Suprapubic skin (tissue), 4 donors: ENCODE results near the gene EXTL1. TPM values are rescaled to one million over a fixed set of nuclear protein-coding genes. Genes with fewer than 3 reads are reported as not detected.
A peak's percentile ranks its signal among the peaks of the same experiment; 100 is the strongest.

Experiments
- DNase-seq, 2 donors: peaks; one replicate each; pipeline ENCODE4 v3.0.0-alpha.2; 2019; ENCODE audit warnings: low spot score in 2 of 2
- H3K27ac ChIP-seq: fragments of 200-600 bp; sonication (generic); one replicate; pipeline ENCODE4 v1.5.1; 2019
- H3K27me3 ChIP-seq: fragments of 200-600 bp; sonication (generic); one replicate; pipeline ENCODE4 v1.5.1; 2019
- H3K36me3 ChIP-seq: fragments of 200-600 bp; sonication (generic); one replicate; pipeline ENCODE4 v1.5.1; 2019
- H3K4me1 ChIP-seq: fragments of 200-600 bp; sonication (generic); one replicate; pipeline ENCODE4 v1.5.1; 2019
- H3K4me3 ChIP-seq: fragments of 200-600 bp; sonication (generic); one replicate; pipeline ENCODE4 v1.5.1; 2019; ENCODE audit warnings: mild to moderate bottlenecking
- H3K9me3 ChIP-seq: fragments of 200-600 bp; sonication (generic); one replicate; pipeline ENCODE4 v1.5.1; 2019
- EP300 ChIP-seq: sonication (generic); formaldehyde crosslinking; IDR thresholded peaks from one replicate; pipeline ENCODE4 v1.6.1; 2017; ENCODE audit warnings: antibody characterized with exemption
- POLR2A ChIP-seq, 2 donors: fragments of 450-650 bp; IDR thresholded peaks; one replicate each; pipeline ENCODE4 v1.6.1; 2017; ENCODE audit warnings: antibody characterized with exemption in 2 of 2, mild to moderate bottlenecking in 2 of 2, moderate library complexity in 2 of 2
- POLR2AphosphoS5 ChIP-seq, 3 donors: sonication (generic); formaldehyde crosslinking; IDR thresholded peaks; one replicate each; pipeline ENCODE4 v1.6.1; 2017; ENCODE audit warnings: antibody characterized with exemption in 3 of 3
- WGBS: methylation state at CpG from one replicate; pipeline ENCODE4 v1.1.5; 2018; 5-methylcytosine and 5-hydroxymethylcytosine counted together
- total RNA-seq, 4 donors: library from RNA; depleted of rRNA; stranded (reverse); fragments of >200 nt; gene quantifications; one replicate each; pipeline ENCODE4 v1.1.0, GENCODE V29; 2016
- TF ChIP-seq, protein P1 (sequence below), 2 donors: fragments of 200-600 bp in 1 of 2; fragments of 450-650 bp in 1 of 2; sonication (generic) in 1 of 2; IDR thresholded peaks; one replicate each; pipeline ENCODE4 v1.5.1; 2016 to 2019; ENCODE audit warnings: antibody characterized with exemption in 2 of 2, mild to moderate bottlenecking in 1 of 2, moderate library complexity in 1 of 2

Gene EXTL1
- total RNA-seq, 4 donors from 2014 or later = 1.6 to 9.5 (median 4.2) TPM

DNA sequence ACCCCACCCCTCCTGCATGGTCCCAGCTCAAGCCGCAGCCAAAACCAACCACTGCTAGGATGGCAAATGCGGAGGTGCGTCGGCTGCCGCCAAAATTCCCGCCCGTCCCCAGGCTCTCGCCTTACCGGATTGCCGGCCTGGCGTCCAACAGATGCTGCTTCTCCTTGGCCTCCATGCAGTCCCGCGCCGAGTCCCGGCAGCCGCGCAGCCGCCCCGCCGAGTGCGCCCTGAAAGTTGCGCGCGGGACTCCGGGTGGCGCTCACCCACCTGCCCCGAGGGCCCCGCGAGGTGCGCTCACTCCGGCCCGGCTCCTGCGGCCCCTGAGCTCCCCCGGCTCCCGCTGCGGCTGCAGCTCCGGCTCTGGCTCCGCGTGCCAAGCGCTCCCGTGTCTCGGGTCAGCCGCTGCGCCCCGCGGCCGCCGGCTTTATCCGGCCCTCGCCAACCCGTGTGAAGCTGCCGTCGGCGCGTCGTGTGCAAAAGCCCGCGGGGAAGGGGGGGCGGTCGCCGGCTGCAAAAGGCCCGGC lies 24.2 kb downstream of the EXTL1 start, which contains the start of gene SLC30A2:
Gene SLC30A2, minus strand, starts transcription at position 397 of the 524 bp plus-strand sequence. Its CDS starts 222 bp downstream, at position 175.
- no peaks in the 10 kb centered on the region for H3K9me3 ChIP-seq
- H3K27me3 ChIP-seq = peaks cover 76% of the 10 kb centered on the region
- H3K4me3 ChIP-seq = peak within 1 kb of the TSS; percentile 45
- H3K4me1 ChIP-seq = peaks cover 20% of the 10 kb centered on the region
- under 1% methylated on average over 28 of the region's 62 CpGs for WGBS
- DNase-seq = no peak
- H3K36me3 ChIP-seq = no peaks in the 10 kb centered on the region
- no peak within 1 kb of the TSS for H3K27ac ChIP-seq
- TF ChIP-seq EP300 = no peak
- TF ChIP-seq, protein P1, sequence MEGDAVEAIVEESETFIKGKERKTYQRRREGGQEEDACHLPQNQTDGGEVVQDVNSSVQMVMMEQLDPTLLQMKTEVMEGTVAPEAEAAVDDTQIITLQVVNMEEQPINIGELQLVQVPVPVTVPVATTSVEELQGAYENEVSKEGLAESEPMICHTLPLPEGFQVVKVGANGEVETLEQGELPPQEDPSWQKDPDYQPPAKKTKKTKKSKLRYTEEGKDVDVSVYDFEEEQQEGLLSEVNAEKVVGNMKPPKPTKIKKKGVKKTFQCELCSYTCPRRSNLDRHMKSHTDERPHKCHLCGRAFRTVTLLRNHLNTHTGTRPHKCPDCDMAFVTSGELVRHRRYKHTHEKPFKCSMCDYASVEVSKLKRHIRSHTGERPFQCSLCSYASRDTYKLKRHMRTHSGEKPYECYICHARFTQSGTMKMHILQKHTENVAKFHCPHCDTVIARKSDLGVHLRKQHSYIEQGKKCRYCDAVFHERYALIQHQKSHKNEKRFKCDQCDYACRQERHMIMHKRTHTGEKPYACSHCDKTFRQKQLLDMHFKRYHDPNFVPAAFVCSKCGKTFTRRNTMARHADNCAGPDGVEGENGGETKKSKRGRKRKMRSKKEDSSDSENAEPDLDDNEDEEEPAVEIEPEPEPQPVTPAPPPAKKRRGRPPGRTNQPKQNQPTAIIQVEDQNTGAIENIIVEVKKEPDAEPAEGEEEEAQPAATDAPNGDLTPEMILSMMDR (IDR thresholded peaks at IDR 0.05) = no peak
- no peak for TF ChIP-seq POLR2AphosphoS5 (IDR thresholded peaks at IDR 0.05)
- no peak for TF ChIP-seq POLR2A (IDR thresholded peaks at IDR 0.05)

DNA sequence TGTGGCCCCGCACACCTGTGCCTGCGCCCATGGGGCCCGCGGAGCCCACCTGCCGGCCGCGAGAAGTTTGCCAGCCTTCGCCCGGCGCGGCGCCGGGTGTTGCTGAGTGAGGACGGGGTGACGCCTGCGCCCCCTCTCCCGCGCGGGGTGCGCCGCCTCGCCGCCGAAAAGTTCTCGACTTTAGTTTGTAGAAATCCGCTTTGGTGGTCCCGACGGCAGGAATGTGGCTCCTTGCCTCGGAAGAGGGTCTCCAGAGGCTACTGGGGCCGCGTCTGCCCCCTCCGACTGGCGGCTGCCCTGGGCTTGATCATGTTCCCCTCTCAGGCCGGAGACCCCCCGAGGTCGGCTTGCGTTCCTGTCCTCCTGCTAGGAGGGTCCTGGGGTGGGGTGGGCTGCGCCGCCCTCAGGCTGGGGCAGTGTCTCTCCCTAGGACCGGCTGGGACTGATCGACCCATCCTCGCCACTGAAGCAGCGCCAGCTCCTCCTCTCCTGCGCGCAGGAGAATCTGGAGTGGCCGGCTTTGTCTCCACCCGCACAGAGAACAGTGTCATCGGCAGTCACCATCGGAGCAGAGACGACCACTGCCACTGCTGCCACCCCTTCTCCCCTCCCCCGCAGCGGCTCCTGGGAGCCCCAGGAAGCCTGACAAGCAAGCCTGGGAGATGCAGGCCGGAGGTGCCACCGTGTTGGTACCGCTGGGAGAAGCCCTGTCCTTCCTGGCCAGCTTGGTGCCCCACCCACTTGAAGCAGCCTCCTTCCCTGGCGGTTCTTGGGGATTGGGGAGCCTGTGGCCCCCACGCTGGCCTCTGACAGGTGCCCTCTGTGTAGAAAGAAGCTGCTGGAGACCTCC lies 24.9 kb downstream of the EXTL1 start:
- no peak for TF ChIP-seq EP300
- no peak for TF ChIP-seq POLR2A (IDR thresholded peaks at IDR 0.05)
- no peaks in the 10 kb centered on the region for H3K36me3 ChIP-seq
- WGBS = 4% methylated on average over 23 of the region's 57 CpGs
- no peak for DNase-seq
- H3K27ac ChIP-seq = no peak overlapping the region
- H3K4me1 ChIP-seq = peaks cover 20% of the 10 kb centered on the region
- H3K4me3 ChIP-seq = peak overlapping the region; percentile 45
- H3K27me3 ChIP-seq = peaks cover 79% of the 10 kb centered on the region
- no peaks in the 10 kb centered on the region for H3K9me3 ChIP-seq

- Histone ChIP-seq H3K36me3 (no peaks in the 10 kb centered on the region), H3K4me3 (no peak overlapping the region), H3K4me1 (peaks cover 20% of the 10 kb centered on the region), H3K27me3 (peaks cover 84% of the 10 kb centered on the region), H3K27ac (no peak overlapping the region), H3K9me3 (no peaks in the 10 kb centered on the region)
- DNase-seq = no peak
- TF ChIP-seq, protein P1 (IDR thresholded peaks at IDR 0.05) = no peak
- TF ChIP-seq POLR2AphosphoS5 (IDR thresholded peaks at IDR 0.05) (no peak), POLR2A (IDR thresholded peaks at IDR 0.05) (no peak), EP300 (no peak)
- WGBS = 79% methylated on average over 7 of the region's 7 CpGs
Measured at GRCh38 chr1:26047278-26047874, 25.8 kb downstream of the EXTL1 start.

DNA sequence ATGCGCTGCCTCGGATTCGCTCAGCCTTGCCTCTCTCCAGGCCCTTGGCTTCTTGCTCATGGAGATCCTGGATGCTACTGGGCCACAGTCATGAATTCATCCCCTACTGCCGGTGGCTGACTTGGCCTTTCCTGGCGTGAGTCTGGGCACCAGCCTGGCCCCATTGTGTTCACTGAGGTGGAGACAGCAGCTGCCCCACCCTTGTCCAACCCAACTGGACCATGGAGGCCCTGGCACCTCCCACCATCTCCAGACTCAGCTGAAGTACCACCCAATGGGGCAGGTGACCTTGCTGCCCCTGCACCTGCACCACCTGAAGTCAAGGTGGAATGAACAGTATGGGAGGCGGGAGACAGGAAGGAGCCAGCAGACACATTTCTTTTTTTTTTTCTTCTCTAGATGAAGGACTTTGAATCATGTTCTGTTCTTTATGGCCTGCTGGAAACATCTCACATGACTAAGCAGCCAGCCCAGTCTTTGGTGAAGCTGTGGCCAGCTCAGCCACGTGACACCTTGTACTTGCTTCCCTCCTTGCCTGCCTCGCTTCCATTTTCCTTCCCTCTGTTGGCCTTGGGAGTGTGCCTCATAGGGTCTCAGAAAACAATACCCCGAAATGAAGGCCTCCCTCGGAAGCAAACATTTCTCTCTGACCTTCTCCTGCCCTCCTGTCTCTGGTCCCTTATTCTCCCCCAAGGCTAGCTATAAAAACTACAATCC lies 28.1 kb downstream of the EXTL1 start:
- H3K36me3 ChIP-seq = no peaks in the 10 kb centered on the region
- H3K27ac ChIP-seq = no peak overlapping the region
- no peak overlapping the region for H3K4me3 ChIP-seq
- WGBS = 82% methylated on average over 9 of the region's 10 CpGs
- peaks cover 20% of the 10 kb centered on the region for H3K4me1 ChIP-seq
- H3K27me3 ChIP-seq = peaks cover 78% of the 10 kb centered on the region
- TF ChIP-seq POLR2A (IDR thresholded peaks at IDR 0.05) = no peak
- TF ChIP-seq, protein P1 (IDR thresholded peaks at IDR 0.05) = no peak
- TF ChIP-seq EP300 = no peak
- TF ChIP-seq POLR2AphosphoS5 (IDR thresholded peaks at IDR 0.05) = no peak
- H3K9me3 ChIP-seq = no peaks in the 10 kb centered on the region
- no peak for DNase-seq

DNA sequence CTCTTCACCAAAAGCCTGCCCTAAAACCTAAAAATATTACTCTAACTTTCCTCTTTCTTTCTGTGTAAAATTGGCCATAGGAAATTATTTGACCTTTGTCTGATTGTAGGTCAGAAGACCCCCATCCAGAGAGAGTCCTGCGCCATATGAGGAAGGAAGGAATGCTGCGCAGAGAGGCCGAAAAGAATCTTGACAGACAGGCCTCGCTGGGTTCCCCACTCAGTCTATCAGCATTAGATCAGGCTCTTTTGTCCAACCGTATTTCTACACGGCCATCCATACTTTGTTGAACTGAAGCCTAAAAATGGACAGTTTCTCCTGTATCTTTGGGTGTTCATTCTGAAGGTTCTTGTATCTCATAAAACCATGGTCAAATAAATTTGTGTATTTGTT lies 28.7 kb downstream of the EXTL1 start:
- Histone ChIP-seq H3K27ac (no peak overlapping the region), H3K4me3 (no peak overlapping the region), H3K4me1 (peaks cover 18% of the 10 kb centered on the region), H3K27me3 (peaks cover 73% of the 10 kb centered on the region), H3K9me3 (no peaks in the 10 kb centered on the region), H3K36me3 (no peaks in the 10 kb centered on the region)
- TF ChIP-seq POLR2AphosphoS5 (IDR thresholded peaks at IDR 0.05) (no peak), POLR2A (IDR thresholded peaks at IDR 0.05) (no peak), EP300 (no peak)
- TF ChIP-seq, protein P1 (IDR thresholded peaks at IDR 0.05) = no peak
- no peak for DNase-seq
- 92% methylated on average over 6 of the region's 6 CpGs for WGBS
